PC-9 (cell line): ENCODE measurements around the gene COIL. TPM values are rescaled to one million over a fixed set of nuclear protein-coding genes. Genes with fewer than 3 reads are reported as not detected.

Experiments
- BruUV-seq: library from RNA; stranded (reverse); fragments of 400-500 nt; replicated peaks from 2 replicates; lab custom pipeline; 2021; lab: Mats Ljungman, UMichigan
- CTCF ChIA-PET: fragments of 300-600 bp; sonication (Branson Sonifier 250); formaldehyde crosslinking; loops from one replicate; lab custom pipeline; 2022; ENCODE audit warnings: antibody characterized with exemption; lab: Charles Lee
- POLR2A ChIA-PET: fragments of 300-600 bp; sonication (Branson Sonifier 250); formaldehyde crosslinking; loops from one replicate; lab custom pipeline; 2022; ENCODE audit warnings: antibody characterized with exemption; ENCODE audit not compliant: unreplicated experiment; lab: Charles Lee
- DNase-seq, 2 experiments: peaks; one replicate each; pipeline versions ENCODE4 v3.0.0 to v3.0.0-alpha.2; 2015 to 2022; ENCODE audit warnings: mixed read lengths in 1 of 2
- H2AFZ ChIP-seq: fragments of 200-600 bp; sonication (generic); 2 replicates; pipeline ENCODE4 v1.8.1; 2017; ENCODE audit warnings: antibody characterized with exemption
- H3F3A ChIP-seq: fragments of 200-600 bp; sonication (generic); 2 replicates; pipeline ENCODE4 v1.8.1; 2017; ENCODE audit warnings: antibody characterized with exemption, mild to moderate bottlenecking, low read depth; ENCODE audit not compliant: insufficient read depth
- H3K27ac ChIP-seq: fragments of 200-600 bp; sonication (generic); 2 replicates; pipeline ENCODE4 v1.6.1; 2016; ENCODE audit warnings: mixed run types
- H3K27me3 ChIP-seq: fragments of 200-600 bp; sonication (generic); 2 replicates; pipeline ENCODE4 v1.6.1; 2016; ENCODE audit warnings: low read depth, mixed run types; ENCODE audit not compliant: insufficient read depth
- H3K36me3 ChIP-seq: fragments of 200-600 bp; sonication (generic); 2 replicates; pipeline ENCODE4 v1.6.1; 2016; ENCODE audit warnings: low read depth, mixed run types
- H3K4me1 ChIP-seq: fragments of 200-600 bp; sonication (generic); replicated peaks from 2 replicates; pipeline ENCODE4 v1.6.1; 2016; ENCODE audit warnings: mixed run types; ENCODE audit not compliant: insufficient read depth
- H3K4me2 ChIP-seq: fragments of 200-600 bp; sonication (generic); 2 replicates; pipeline ENCODE4 v1.6.1; 2017; ENCODE audit warnings: mixed run types
- H3K4me3 ChIP-seq: fragments of 200-600 bp; sonication (generic); 2 replicates; pipeline ENCODE4 v1.6.1; 2016; ENCODE audit warnings: mixed run types
- H3K79me2 ChIP-seq: fragments of 200-600 bp; sonication (generic); 2 replicates; pipeline ENCODE4 v1.6.1; 2017; ENCODE audit warnings: low read depth, mixed run types
- H3K9me2 ChIP-seq: fragments of 200-600 bp; sonication (generic); 2 replicates; pipeline ENCODE4 v1.8.1; 2017; ENCODE audit warnings: mild to moderate bottlenecking; ENCODE audit not compliant: insufficient read depth
- H3K9me3 ChIP-seq: fragments of 200-600 bp; sonication (generic); 2 replicates; pipeline ENCODE4 v1.8.1; 2016; ENCODE audit warnings: low read depth; ENCODE audit not compliant: insufficient read depth
- H4K20me1 ChIP-seq: fragments of 200-600 bp; sonication (generic); 2 replicates; pipeline ENCODE4 v1.8.1; 2017; ENCODE audit not compliant: insufficient read depth
- CTCF ChIP-seq: fragments of 200-600 bp; sonication (generic); conservative IDR thresholded peaks from 2 replicates; pipeline ENCODE4 v1.6.1; 2017; ENCODE audit warnings: mixed run types, antibody characterized with exemption, mild to moderate bottlenecking, moderate library complexity
- EZH2 ChIP-seq: fragments of 200-600 bp; sonication (generic); IDR thresholded peaks from 2 replicates; pipeline ENCODE4 v1.8.0; 2017; ENCODE audit warnings: antibody characterized with exemption, low read depth
- intact Hi-C: fragments of 100-400 bp; cut with micrococcal nuclease; formaldehyde crosslinking; loops from one replicate; pipeline ENCODE4 v1.10.0; 2022; ENCODE audit not compliant: unreplicated experiment
- total RNA-seq: library from RNA; stranded (reverse); gene quantifications from 2 replicates; pipeline ENCODE4 v1.2.3, GENCODE V29; 2021

Gene COIL
- total RNA-seq, 1 experiment from 2014 or later = 19.0 TPM

- Histone ChIP-seq H3K4me3 (no peak overlapping the region), H3K9me2 (no peaks in the 10 kb centered on the region), H3K4me1 (peaks cover 28% of the 10 kb centered on the region), H3F3A (peaks cover 11% of the 10 kb centered on the region), H3K9me3 (no peaks in the 10 kb centered on the region), H3K27me3 (no peaks in the 10 kb centered on the region), H3K79me2 (peaks cover 70% of the 10 kb centered on the region), H3K4me2 (peak overlapping the region; percentile 94), H3K36me3 (peaks cover 49% of the 10 kb centered on the region), H3K27ac (no peak overlapping the region), H2AFZ (no peak overlapping the region), H4K20me1 (peaks cover 9% of the 10 kb centered on the region)
- POLR2A ChIA-PET = no interaction called here
- BruUV-seq = no TSS peak
- intact Hi-C loops = loop anchor here (5.0 kb wide), 1 partner anchor 123 kb away; no protein-coding TSS in a partner anchor
- TF ChIP-seq CTCF = no peak
- no peak for TF ChIP-seq EZH2
- CTCF ChIA-PET = interaction anchor here (0.5 kb wide), 1 partner anchor 46 kb away, joined by 5 read pairs; no protein-coding TSS in a partner anchor
- no peak for DNase-seq
Measured at GRCh38 chr17:56909742-56910508, 50.9 kb downstream of the COIL start.

GRCh38 chr17:56908001-56908542, 52.8 kb downstream of the COIL start:
- H3K27ac ChIP-seq = no peak overlapping the region
- peaks cover 16% of the 10 kb centered on the region for H4K20me1 ChIP-seq
- H3K27me3 ChIP-seq = no peaks in the 10 kb centered on the region
- H3K9me2 ChIP-seq = no peaks in the 10 kb centered on the region
- H3K79me2 ChIP-seq = peaks cover 53% of the 10 kb centered on the region
- no peaks in the 10 kb centered on the region for H3K9me3 ChIP-seq
- H3K4me3 ChIP-seq = no peak overlapping the region
- POLR2A ChIA-PET = interaction anchor here (0.6 kb wide), 1 partner anchor 934 kb away, joined by 3 read pairs; no protein-coding TSS in a partner anchor
- H2AFZ ChIP-seq = no peak overlapping the region
- no peak overlapping the region for H3K4me2 ChIP-seq
- DNase-seq = no peak
- no TSS peak for BruUV-seq
- TF ChIP-seq EZH2 = no peak
- no peak for TF ChIP-seq CTCF
- CTCF ChIA-PET = no interaction called here
- intact Hi-C loops = no loop called here
- peaks cover 6% of the 10 kb centered on the region; the same call in 1 of the 2 replicates for H3F3A ChIP-seq
- peaks cover 25% of the 10 kb centered on the region for H3K4me1 ChIP-seq
- peaks cover 68% of the 10 kb centered on the region for H3K36me3 ChIP-seq

GRCh38 chr17:56903560-56903959, 57.3 kb downstream of the COIL start:
- no peak overlapping the region for H2AFZ ChIP-seq
- H3K27me3 ChIP-seq = no peaks in the 10 kb centered on the region
- H3K79me2 ChIP-seq = peaks cover 8% of the 10 kb centered on the region
- no peaks in the 10 kb centered on the region for H3K9me3 ChIP-seq
- peaks cover 22% of the 10 kb centered on the region for H4K20me1 ChIP-seq
- intact Hi-C loops = no loop called here
- no peak overlapping the region for H3K4me2 ChIP-seq
- POLR2A ChIA-PET = no interaction called here
- peaks cover 69% of the 10 kb centered on the region for H3K36me3 ChIP-seq
- H3K4me3 ChIP-seq = no peak overlapping the region
- no peak for DNase-seq
- peaks cover under 1% of the 10 kb centered on the region; the same call in 1 of the 2 replicates for H3F3A ChIP-seq
- no TSS peak for BruUV-seq
- CTCF ChIA-PET = no interaction called here
- 0 out of 2 replicates have a peak, but pooled peaks cover 6% of the 10 kb centered on the region for H3K4me1 ChIP-seq
- no peaks in the 10 kb centered on the region for H3K9me2 ChIP-seq
- H3K27ac ChIP-seq = no peak overlapping the region
- TF ChIP-seq EZH2 (no peak), CTCF (no peak)
